AG10803 (cell line): Measurements from ENCODE around the gene ABCC11.

Experiments
- DNase-seq: peaks from one replicate; pipeline ENCODE4 v3.0.0; 2010; ENCODE audit warnings: low read depth
- H3K4me3 ChIP-seq: 2 replicates; pipeline ENCODE4 v1.5.1; 2011; ENCODE audit warnings: mild to moderate bottlenecking, low read length, control low read depth
- TF ChIP-seq, protein P1 (sequence below): conservative IDR thresholded peaks from 2 replicates; pipeline ENCODE4 v1.5.1; 2011; ENCODE audit warnings: mild to moderate bottlenecking, low read length, control low read depth, inconsistent platforms

ABCC11 gene

GRCh38 chr16:48235058-48235555 lies 12.2 kb downstream of the ABCC11 start:
- TF ChIP-seq, protein P1, sequence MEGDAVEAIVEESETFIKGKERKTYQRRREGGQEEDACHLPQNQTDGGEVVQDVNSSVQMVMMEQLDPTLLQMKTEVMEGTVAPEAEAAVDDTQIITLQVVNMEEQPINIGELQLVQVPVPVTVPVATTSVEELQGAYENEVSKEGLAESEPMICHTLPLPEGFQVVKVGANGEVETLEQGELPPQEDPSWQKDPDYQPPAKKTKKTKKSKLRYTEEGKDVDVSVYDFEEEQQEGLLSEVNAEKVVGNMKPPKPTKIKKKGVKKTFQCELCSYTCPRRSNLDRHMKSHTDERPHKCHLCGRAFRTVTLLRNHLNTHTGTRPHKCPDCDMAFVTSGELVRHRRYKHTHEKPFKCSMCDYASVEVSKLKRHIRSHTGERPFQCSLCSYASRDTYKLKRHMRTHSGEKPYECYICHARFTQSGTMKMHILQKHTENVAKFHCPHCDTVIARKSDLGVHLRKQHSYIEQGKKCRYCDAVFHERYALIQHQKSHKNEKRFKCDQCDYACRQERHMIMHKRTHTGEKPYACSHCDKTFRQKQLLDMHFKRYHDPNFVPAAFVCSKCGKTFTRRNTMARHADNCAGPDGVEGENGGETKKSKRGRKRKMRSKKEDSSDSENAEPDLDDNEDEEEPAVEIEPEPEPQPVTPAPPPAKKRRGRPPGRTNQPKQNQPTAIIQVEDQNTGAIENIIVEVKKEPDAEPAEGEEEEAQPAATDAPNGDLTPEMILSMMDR = no peak

GRCh38 chr16:48234630-48235029 lies 12.7 kb downstream of the ABCC11 start:
- no peak overlapping the region for H3K4me3 ChIP-seq
- TF ChIP-seq, protein P1 = no peak
- DNase-seq = no peak

More at GRCh38 chr16:48235058-48235555, 12.2 kb downstream of the ABCC11 start:
- no peak overlapping the region for H3K4me3 ChIP-seq
- no peak for DNase-seq

DNA sequence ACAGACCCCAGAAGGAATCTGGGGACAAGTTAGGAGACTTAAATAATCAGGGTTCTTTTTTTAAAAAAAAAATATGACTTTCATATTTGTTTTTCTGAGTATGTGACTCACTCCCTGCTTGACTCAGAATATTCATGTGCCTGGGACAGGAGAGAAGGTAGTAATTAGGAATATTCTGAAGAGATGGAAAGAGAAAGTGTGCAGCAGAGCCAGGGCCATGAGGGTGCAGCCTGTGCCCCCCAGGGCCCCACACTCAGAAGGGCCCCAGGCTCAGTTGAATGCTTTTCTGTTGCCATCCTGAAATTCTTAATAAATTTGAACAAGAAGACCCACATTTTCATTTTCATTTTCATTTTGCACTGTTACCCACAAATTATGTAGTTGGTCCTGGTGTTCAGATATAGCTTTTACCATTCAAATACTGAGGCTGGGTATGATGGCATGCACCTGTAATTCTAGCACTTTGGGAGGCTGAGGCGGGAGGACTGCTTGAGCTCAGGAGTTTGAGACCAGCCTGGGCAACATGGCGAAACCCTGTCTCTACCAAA lies 14.8 kb downstream of the ABCC11 start:
- TF ChIP-seq, protein P1 = no peak
- DNase-seq = no peak
- H3K4me3 ChIP-seq = no peak overlapping the region

DNA sequence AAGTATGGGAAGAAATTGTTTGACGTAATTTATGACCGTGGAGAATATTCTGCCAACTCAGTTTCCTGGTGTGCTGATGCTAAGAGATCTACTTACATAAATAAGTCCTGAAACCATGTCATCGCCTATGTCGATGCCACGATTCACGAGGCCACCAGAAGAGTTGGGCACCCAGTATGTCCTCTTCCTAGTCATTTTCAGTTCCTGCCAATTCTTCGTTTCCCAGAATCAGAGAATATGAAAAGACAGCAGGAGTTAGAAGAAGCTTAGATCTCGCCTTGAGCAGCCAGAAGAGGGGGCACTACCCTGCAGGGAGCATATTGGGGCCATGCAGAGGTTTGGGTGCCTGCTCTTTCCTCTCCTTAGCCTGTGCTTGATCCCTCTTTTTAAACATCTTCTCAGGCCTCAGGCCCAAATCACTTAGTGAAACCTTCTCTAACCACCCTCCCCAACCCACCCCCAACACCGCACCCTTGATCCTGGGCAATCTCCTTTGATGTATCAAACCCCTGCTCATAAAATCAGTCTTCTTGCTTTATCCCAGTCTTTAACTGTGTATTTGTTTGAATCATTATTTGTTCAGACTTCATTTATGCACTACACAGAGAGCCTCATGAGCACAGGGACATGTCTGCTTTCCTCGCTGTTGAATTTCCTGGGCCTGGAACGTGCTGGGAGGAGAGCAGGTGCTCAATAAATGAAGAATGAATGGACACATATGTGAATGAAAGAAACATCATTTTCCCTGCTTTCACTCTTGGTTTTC lies 15.4 kb downstream of the ABCC11 start:
- H3K4me3 ChIP-seq = no peak overlapping the region
- peak; percentile 53 for DNase-seq
- TF ChIP-seq, protein P1 = peak; percentile 71

- TF ChIP-seq, protein P1 = no peak
- no peak overlapping the region for H3K4me3 ChIP-seq
- peak; percentile 27 for DNase-seq
Observed at GRCh38 chr16:48225456-48225855, 21.9 kb downstream of the ABCC11 start.

GRCh38 chr16:48223490-48223889 lies 23.8 kb downstream of the ABCC11 start:
- TF ChIP-seq, protein P1 = no peak
- DNase-seq = no peak
- no peak overlapping the region for H3K4me3 ChIP-seq

GRCh38 chr16:48220891-48221290 lies 26.4 kb downstream of the ABCC11 start:
- no peak overlapping the region for H3K4me3 ChIP-seq
- no peak for DNase-seq

More at GRCh38 chr16:48220891-48221290, 26.4 kb downstream of the ABCC11 start:
- TF ChIP-seq, protein P1 = no peak
